Caco-2 (cell line): ENCODE data around the gene SLC35F6. TPM values are rescaled to one million over a fixed set of nuclear protein-coding genes. Genes with fewer than 3 reads are reported as not detected.
A peak's percentile ranks its signal among the peaks of the same experiment; 100 is the strongest.

ENCODE experiments used
- BruUV-seq: library from RNA; stranded (reverse); fragments of 400-500 nt; replicated peaks from 2 replicates; lab custom pipeline; 2021; lab: Mats Ljungman, UMichigan
- CTCF ChIA-PET: fragments of 300-600 bp; sonication (Branson Sonifier 250); formaldehyde crosslinking; loops from one replicate; lab custom pipeline; 2022; ENCODE audit warnings: antibody characterized with exemption; lab: Charles Lee
- POLR2A ChIA-PET: fragments of 300-600 bp; sonication (Branson Sonifier 250); formaldehyde crosslinking; loops from one replicate; lab custom pipeline; 2022; ENCODE audit warnings: antibody characterized with exemption; lab: Charles Lee
- DNase-seq, 2 experiments: peaks; one replicate each; pipeline versions ENCODE4 v3.0.0 to v3.0.0-alpha.2; 2020 to 2022
- H3K27me3 ChIP-seq: replicated peaks from 2 replicates; pipeline ENCODE4 v1.6.0; 2011; ENCODE audit warnings: low read length; ENCODE audit not compliant: control insufficient read depth, insufficient read depth
- H3K36me3 ChIP-seq: 2 replicates; pipeline ENCODE4 v1.5.1; 2011; ENCODE audit warnings: low read length; ENCODE audit not compliant: control insufficient read depth, insufficient read depth
- H3K4me1 ChIP-seq: fragments of 250-450 bp; sonication (Bioruptor Pico); 2 replicates; pipeline ENCODE4 v1.5.1; 2020; ENCODE audit warnings: mild to moderate bottlenecking
- H3K4me3 ChIP-seq: 2 replicates; pipeline ENCODE4 v1.5.1; 2011; ENCODE audit warnings: low read depth, mild to moderate bottlenecking, control low read depth, low read length
- H3K9me3 ChIP-seq: fragments of 250-450 bp; sonication (Bioruptor Pico); 2 replicates; pipeline ENCODE4 v1.5.1; 2020; ENCODE audit warnings: mild to moderate bottlenecking, moderate library complexity
- H3K27ac Mint-ChIP-seq: one replicate; pipeline ENCODE4 v1.8.0; 2022; ENCODE audit warnings: mixed read lengths; ENCODE audit not compliant: unreplicated experiment
- H3K27me3 Mint-ChIP-seq: one replicate; pipeline ENCODE4 v1.8.0; 2022; ENCODE audit warnings: mixed read lengths; ENCODE audit not compliant: insufficient read depth, unreplicated experiment
- H3K36me3 Mint-ChIP-seq: one replicate; pipeline ENCODE4 v1.8.0; 2022; ENCODE audit warnings: mild to moderate bottlenecking, mixed read lengths; ENCODE audit not compliant: insufficient read depth, unreplicated experiment
- H3K4me1 Mint-ChIP-seq: one replicate; pipeline ENCODE4 v1.8.0; 2022; ENCODE audit warnings: low read depth, mixed read lengths; ENCODE audit not compliant: unreplicated experiment
- H3K4me3 Mint-ChIP-seq: one replicate; pipeline ENCODE4 v1.8.0; 2022; ENCODE audit warnings: mild to moderate bottlenecking, moderate library complexity, mixed read lengths; ENCODE audit not compliant: unreplicated experiment
- H3K9me3 Mint-ChIP-seq: one replicate; pipeline ENCODE4 v1.8.0; 2022; ENCODE audit warnings: mixed read lengths; ENCODE audit not compliant: unreplicated experiment
- intact Hi-C: fragments of 100-400 bp; cut with micrococcal nuclease; formaldehyde crosslinking; loops from one replicate; pipeline ENCODE4 v1.10.0; 2022; ENCODE audit not compliant: unreplicated experiment
- total RNA-seq: library from RNA; stranded (reverse); gene quantifications from 2 replicates; pipeline ENCODE4 v1.2.3, GENCODE V29; 2022
- TF ChIP-seq, protein P1 (sequence below), 2 experiments: fragments of 200-600 bp in 1 of 2; IDR thresholded peaks; 1 replicate in 1 of 2; 2 replicates in 1 of 2; pipeline versions ENCODE4 v1.5.1 to v1.8.0; 2011 to 2022; ENCODE audit warnings: antibody characterized with exemption in 1 of 2, control low read depth in 1 of 2, inconsistent platforms in 1 of 2, low read depth in 1 of 2, low read length in 1 of 2, mild to moderate bottlenecking in 1 of 2, moderate library complexity in 1 of 2; ENCODE audit not compliant: insufficient read depth in 1 of 2, severe bottlenecking in 1 of 2, unreplicated experiment in 1 of 2

Gene SLC35F6
- total RNA-seq, 1 experiment from 2014 or later, result 45.7 TPM

- CTCF ChIA-PET, result interaction anchor here (4.2 kb wide), 1 partner anchor 137 kb away, joined by 35 read pairs; no protein-coding TSS in a partner anchor
- Histone ChIP-seq H3K36me3 (no peaks in the 10 kb centered on the region), H3K4me1 (peaks cover 6% of the 10 kb centered on the region), H3K4me3 (no peak overlapping the region), H3K27me3 (no peaks in the 10 kb centered on the region), H3K9me3 (no peaks in the 10 kb centered on the region)
- no peaks in the 10 kb centered on the region for H3K9me3 Mint-ChIP-seq
- no TSS peak for BruUV-seq
- intact Hi-C loops, result no loop called here
- POLR2A ChIA-PET, result no interaction called here
- H3K36me3 Mint-ChIP-seq, result no peaks in the 10 kb centered on the region
- no peak overlapping the region for H3K27ac Mint-ChIP-seq
- H3K27me3 Mint-ChIP-seq, result no peaks in the 10 kb centered on the region
- no peak overlapping the region for H3K4me3 Mint-ChIP-seq
- DNase-seq, result no peak
- TF ChIP-seq, protein P1, sequence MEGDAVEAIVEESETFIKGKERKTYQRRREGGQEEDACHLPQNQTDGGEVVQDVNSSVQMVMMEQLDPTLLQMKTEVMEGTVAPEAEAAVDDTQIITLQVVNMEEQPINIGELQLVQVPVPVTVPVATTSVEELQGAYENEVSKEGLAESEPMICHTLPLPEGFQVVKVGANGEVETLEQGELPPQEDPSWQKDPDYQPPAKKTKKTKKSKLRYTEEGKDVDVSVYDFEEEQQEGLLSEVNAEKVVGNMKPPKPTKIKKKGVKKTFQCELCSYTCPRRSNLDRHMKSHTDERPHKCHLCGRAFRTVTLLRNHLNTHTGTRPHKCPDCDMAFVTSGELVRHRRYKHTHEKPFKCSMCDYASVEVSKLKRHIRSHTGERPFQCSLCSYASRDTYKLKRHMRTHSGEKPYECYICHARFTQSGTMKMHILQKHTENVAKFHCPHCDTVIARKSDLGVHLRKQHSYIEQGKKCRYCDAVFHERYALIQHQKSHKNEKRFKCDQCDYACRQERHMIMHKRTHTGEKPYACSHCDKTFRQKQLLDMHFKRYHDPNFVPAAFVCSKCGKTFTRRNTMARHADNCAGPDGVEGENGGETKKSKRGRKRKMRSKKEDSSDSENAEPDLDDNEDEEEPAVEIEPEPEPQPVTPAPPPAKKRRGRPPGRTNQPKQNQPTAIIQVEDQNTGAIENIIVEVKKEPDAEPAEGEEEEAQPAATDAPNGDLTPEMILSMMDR (IDR thresholded peaks at IDR 0.05; ENCODE audit: insufficient read depth in 1 of 2, low read depth in 1 of 2, low read length in 1 of 2, severe bottlenecking in 1 of 2, unreplicated experiment in 1 of 2), result no peak
- H3K4me1 Mint-ChIP-seq, result no peaks in the 10 kb centered on the region
These were observed 20.2 kb upstream of the SLC35F6 start for GRCh38 chr2:26743852-26744251.

DNA sequence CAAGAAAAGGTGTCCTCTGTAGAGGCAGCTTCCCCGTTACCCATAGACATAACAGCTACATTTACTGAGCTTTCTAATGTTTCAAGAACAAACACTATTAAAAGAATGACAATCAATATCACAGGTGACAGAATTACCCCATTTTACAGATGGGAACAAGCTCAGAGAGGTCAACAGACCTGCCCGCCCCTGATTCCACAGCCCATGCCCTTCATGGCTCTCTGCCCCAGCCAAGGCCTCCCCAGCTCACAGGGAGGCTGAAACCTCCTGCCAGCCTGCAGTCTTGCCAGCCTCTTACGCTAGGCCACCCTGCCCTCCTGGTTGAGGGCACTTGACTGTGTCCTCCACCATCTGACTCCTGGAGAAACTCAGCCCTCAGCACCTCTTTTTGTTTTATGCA is 19.1 kb upstream of the SLC35F6 start:
- Mint-ChIP-seq H3K27ac (no peak overlapping the region), H3K4me3 (no peak overlapping the region), H3K27me3 (no peaks in the 10 kb centered on the region), H3K36me3 (no peaks in the 10 kb centered on the region), H3K4me1 (peaks cover 3% of the 10 kb centered on the region), H3K9me3 (no peaks in the 10 kb centered on the region)
- no TSS peak for BruUV-seq
- H3K9me3 ChIP-seq, result no peaks in the 10 kb centered on the region
- CTCF ChIA-PET, result interaction anchor here (0.9 to 4.2 kb wide), 5 partner anchors 41 to 155 kb away, joined by 3 to 35 read pairs (median 3); partner anchors contain the start of genes CENPA and KCNK3
- TF ChIP-seq, protein P1 (IDR thresholded peaks at IDR 0.05; ENCODE audit: insufficient read depth in 1 of 2, low read depth in 1 of 2, low read length in 1 of 2, severe bottlenecking in 1 of 2, unreplicated experiment in 1 of 2), result no peak
- H3K4me1 ChIP-seq, result peaks cover 15% of the 10 kb centered on the region
- DNase-seq, result no peak
- POLR2A ChIA-PET, result interaction anchor here (0.6 kb wide), 1 partner anchor 95 kb away, joined by 3 read pairs; no protein-coding TSS in a partner anchor
- intact Hi-C loops, result loop anchor here (1.0 to 5.0 kb wide), 3 partner anchors 58 to 242 kb away; no protein-coding TSS in a partner anchor
- no peak overlapping the region for H3K4me3 ChIP-seq
- no peaks in the 10 kb centered on the region for H3K36me3 ChIP-seq
- H3K27me3 ChIP-seq, result no peaks in the 10 kb centered on the region

- Histone ChIP-seq H3K36me3 (no peaks in the 10 kb centered on the region), H3K4me1 (peaks cover 19% of the 10 kb centered on the region), H3K9me3 (no peaks in the 10 kb centered on the region), H3K4me3 (no peak overlapping the region), H3K27me3 (no peaks in the 10 kb centered on the region)
- no TSS peak for BruUV-seq
- intact Hi-C loops, result loop anchor here (1.0 to 5.0 kb wide), 4 partner anchors 58 to 242 kb away; no protein-coding TSS in a partner anchor
- ChIA-PET POLR2A (interaction anchor here (0.6 kb wide), 1 partner anchor 96 kb away, joined by 3 read pairs; no protein-coding TSS in a partner anchor), CTCF (interaction anchor here (0.5 to 4.2 kb wide), 9 partner anchors 17 to 466 kb away, joined by 3 to 35 read pairs (median 3); partner anchors contain the start of genes ATRAID, KCNK3 and SLC5A6)
- Mint-ChIP-seq H3K9me3 (no peaks in the 10 kb centered on the region), H3K4me1 (peaks cover 11% of the 10 kb centered on the region), H3K27me3 (no peaks in the 10 kb centered on the region), H3K27ac (no peak overlapping the region), H3K36me3 (no peaks in the 10 kb centered on the region), H3K4me3 (no peak overlapping the region)
- peak; percentile 85 to 89 for DNase-seq
- TF ChIP-seq, protein P1 (IDR thresholded peaks at IDR 0.05; ENCODE audit: insufficient read depth in 1 of 2, low read depth in 1 of 2, low read length in 1 of 2, severe bottlenecking in 1 of 2, unreplicated experiment in 1 of 2), result peak; percentile 93 to 98
These were observed 18.3 kb upstream of the SLC35F6 start for GRCh38 chr2:26745609-26746327.
